Kidney epithelial cell (primary cell): Measurements from ENCODE around the gene ITPK1. TPM values are rescaled to one million over a fixed set of nuclear protein-coding genes. Genes with fewer than 3 reads are reported as not detected.

ENCODE experiments used
- DNase-seq: peaks from one replicate; pipeline ENCODE4 v3.0.0-alpha.2; 2010; ENCODE audit warnings: low read depth
- H3K27me3 ChIP-seq: 2 replicates; pipeline ENCODE4 v1.6.0; 2011; ENCODE audit warnings: low read length; ENCODE audit not compliant: control insufficient read depth, insufficient read depth
- H3K36me3 ChIP-seq: 2 replicates; pipeline ENCODE4 v1.5.1; 2011; ENCODE audit warnings: low read length; ENCODE audit not compliant: control insufficient read depth, insufficient read depth
- H3K4me3 ChIP-seq: 2 replicates; pipeline ENCODE4 v1.5.1; 2011; ENCODE audit warnings: low read depth, mild to moderate bottlenecking, control low read depth, low read length
- CTCF ChIP-seq: IDR thresholded peaks from 2 replicates; pipeline ENCODE4 v1.5.1; 2011; ENCODE audit warnings: mild to moderate bottlenecking, moderate library complexity, low read length, control low read depth, inconsistent platforms; ENCODE audit not compliant: insufficient read depth, poor library complexity, severe bottlenecking
- total RNA-seq: library from RNA; depleted of rRNA; stranded (reverse); fragments of >200 nt; gene quantifications from 2 replicates; pipeline ENCODE4 v1.2.3, GENCODE V29; 2015

Gene ITPK1
- total RNA-seq, 1 donor from 2014 or later, result 21.3 TPM

DNA sequence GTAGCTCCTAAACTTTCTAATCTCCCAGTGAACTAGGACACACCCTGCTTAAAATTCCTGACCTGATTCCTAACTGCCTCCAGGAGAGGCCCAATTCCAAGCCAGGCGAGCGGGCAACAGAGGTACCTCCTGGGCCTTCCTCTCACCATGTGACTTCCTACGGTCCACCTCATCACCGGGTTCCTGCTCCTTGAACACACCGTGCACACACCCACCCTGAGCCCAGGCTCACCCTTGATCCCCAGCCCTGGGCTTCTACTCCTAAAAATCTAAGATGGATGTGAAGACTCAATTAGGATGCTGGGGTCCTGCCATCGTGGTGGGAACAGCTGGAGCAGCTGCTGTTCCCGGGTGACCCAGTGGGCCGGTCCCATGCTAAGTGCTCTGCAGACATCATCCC, 124.2 kb downstream of the ITPK1 start:
- peaks cover 1% of the 10 kb centered on the region for H3K36me3 ChIP-seq
- no peak for TF ChIP-seq CTCF
- no peak for DNase-seq
- no peak overlapping the region for H3K4me3 ChIP-seq
- no peaks in the 10 kb centered on the region for H3K27me3 ChIP-seq

GRCh38 chr14:92990456-92991430, 125.0 kb downstream of the ITPK1 start:
- Histone ChIP-seq H3K36me3 (peaks cover 1% of the 10 kb centered on the region), H3K27me3 (no peaks in the 10 kb centered on the region), H3K4me3 (no peak overlapping the region)
- DNase-seq, result no peak
- TF ChIP-seq CTCF, result no peak

DNA sequence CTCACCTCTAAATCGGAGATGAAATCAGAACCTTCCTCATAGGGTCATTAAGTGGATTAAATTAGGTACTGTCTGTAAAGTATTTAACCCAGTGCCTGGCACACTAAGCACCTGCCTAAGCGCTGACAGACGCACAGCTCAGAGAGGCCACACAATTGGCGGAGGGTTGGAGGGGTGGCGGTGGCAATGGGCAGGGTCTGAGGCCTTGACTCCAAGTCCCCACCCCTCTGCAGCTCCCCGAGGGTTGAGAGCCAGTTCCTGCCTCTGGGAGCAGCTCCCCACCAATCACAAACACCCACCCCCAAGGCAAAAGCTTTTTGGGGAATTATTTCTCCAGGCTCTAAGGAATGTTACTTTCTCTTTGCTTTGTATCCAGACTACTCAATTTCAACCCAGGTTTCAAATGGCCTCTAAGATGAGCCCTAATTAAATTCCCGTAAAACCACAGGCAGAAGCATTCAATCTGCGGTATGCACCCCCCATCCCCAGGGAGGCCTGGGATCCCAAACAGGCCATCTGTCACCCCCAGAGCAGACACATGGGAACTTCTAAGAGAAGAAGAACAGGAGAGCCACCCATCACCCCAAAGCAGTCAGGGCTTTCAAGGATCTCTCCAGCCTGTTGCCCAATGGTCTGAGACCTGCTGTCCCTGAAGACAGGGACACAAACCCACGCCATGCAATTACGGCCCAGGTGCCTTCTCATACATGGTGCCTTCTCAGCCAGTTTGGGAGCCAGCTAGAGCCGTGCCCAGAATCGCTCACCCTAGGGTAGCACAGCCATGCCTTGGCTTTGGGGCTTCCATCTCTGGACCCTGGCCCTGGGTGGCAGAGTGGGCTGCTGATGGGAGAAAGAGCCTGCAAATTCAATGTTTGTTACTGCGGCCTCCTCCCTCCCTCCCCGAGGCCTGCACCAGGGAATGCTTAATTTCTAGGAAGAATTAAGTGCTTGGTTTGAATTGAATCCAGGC, 126.7 kb downstream of the ITPK1 start:
- H3K36me3 ChIP-seq, result peaks cover 1% of the 10 kb centered on the region
- no peaks in the 10 kb centered on the region for H3K27me3 ChIP-seq
- TF ChIP-seq CTCF, result no peak
- no peak for DNase-seq
- no peak overlapping the region for H3K4me3 ChIP-seq

GRCh38 chr14:92987713-92988510, 127.8 kb downstream of the ITPK1 start:
- Histone ChIP-seq H3K4me3 (no peak overlapping the region), H3K36me3 (peaks cover 1% of the 10 kb centered on the region), H3K27me3 (no peaks in the 10 kb centered on the region)
- TF ChIP-seq CTCF, result no peak
- DNase-seq, result no peak

DNA sequence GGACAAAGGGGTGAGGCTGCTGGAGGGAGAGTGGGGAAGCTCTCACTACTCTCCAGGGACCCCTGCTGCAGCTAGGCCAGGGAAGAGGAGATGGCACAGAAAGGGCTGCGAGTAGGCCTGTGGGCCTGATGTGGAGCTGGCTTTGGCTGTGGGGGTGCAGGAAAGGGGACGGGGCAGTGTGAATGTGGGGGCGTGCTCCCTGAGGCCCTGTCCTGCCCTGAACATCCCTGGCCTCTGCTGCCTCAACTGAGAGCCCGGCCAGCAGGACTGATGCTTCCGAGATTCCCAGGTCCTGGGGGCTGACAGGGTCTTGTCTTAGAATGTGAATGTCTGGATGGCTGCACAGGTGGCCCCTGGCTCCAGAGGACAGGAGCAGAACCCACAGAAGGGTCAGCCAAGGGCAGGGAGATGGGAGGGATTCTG, 128.6 kb downstream of the ITPK1 start:
- no peaks in the 10 kb centered on the region for H3K36me3 ChIP-seq
- TF ChIP-seq CTCF, result no peak
- no peaks in the 10 kb centered on the region for H3K27me3 ChIP-seq
- DNase-seq, result no peak
- no peak overlapping the region for H3K4me3 ChIP-seq
